GM19238 (cell line): Measurements from ENCODE around the gene RDH13.
"Not testable (repeated sequence)": the region's sequence is repeated elsewhere in the genome, so short reads cannot be mapped to it uniquely, and the experiment has no call there.

ENCODE experiments used
- DNase-seq: peaks from one replicate; pipeline ENCODE4 v3.0.0; 2011; ENCODE audit warnings: low spot score; ENCODE audit not compliant: insufficient read length

Gene RDH13

GRCh38 chr19:55015126-55015525 is 47.8 kb downstream of the RDH13 start:
- no peak for DNase-seq

- DNase-seq, result no peak
Measured at GRCh38 chr19:55014714-55015113, 48.2 kb downstream of the RDH13 start.

- DNase-seq, result no peak
Measured at GRCh38 chr19:55013596-55013995, 49.4 kb downstream of the RDH13 start.

GRCh38 chr19:55012306-55012705 is 50.6 kb downstream of the RDH13 start:
- no peak for DNase-seq

GRCh38 chr19:55010561-55010960 is 52.4 kb downstream of the RDH13 start:
- not testable (repeated sequence) for DNase-seq

GRCh38 chr19:55008781-55009180 is 54.2 kb downstream of the RDH13 start:
- not testable (repeated sequence) for DNase-seq

- DNase-seq, result not testable (repeated sequence)
Measured at GRCh38 chr19:55008189-55008588, 54.8 kb downstream of the RDH13 start.

- DNase-seq, result not testable (repeated sequence)
Measured at GRCh38 chr19:55007537-55007936, 55.4 kb downstream of the RDH13 start.

DNA sequence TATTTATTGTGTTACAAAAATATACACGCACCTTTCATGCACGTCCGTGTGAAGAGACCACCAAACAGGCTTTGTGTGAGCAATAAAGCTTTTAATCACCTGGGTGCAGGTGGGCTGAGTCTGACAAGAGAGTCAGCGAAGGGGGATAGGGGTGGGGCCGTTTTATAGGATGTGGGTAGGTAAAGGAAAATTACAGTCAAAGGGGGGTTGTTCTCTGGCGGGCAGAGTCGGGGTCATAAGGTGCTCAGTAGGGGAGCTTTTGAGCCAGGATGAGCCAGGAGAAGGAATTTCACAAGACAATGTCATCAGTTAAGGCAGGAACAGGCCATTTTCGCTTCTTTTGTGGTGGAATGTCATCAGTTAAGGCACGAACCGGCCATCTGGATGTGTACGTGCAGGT is 56.2 kb downstream of the RDH13 start:
- not testable (repeated sequence) for DNase-seq

DNA sequence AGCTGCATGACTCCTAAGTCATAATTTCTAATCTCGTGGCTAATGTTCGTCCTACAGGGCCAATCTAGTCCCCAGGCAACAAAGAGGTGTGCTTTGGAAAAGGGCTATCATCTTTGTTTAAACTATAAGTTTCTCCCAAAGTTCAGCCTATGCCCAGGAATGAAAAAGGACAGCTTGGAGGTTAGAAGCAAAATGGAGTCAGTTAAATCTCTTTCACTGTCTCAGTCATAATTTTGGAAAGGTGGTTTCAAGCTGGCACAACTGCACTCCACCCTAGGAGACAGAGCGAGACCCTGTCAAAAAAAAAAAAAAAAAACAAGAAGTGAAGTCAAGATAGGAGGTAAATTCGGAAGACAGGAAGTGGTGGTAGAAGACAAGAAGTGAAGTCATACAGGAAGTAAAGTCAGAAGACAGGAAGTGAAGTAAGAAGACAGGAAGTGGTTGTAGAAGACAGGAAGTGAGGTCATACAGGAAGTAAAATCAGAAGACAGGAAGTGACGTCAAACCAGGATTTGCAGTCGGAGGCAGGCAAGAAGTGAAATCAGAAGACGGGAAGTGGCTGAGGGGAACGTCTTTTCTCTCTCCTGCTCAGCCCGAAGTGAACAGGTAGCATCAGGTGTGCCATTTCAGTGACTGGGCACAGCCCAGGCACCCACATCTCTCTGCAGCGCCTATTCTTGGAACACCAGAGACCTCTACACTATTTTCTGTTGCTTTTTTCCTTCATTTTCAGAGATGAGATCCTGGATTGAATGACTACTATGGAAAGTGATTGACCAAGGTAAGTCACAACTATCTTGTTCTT is 57.1 kb downstream of the RDH13 start:
- DNase-seq, result peak; percentile 61

DNA sequence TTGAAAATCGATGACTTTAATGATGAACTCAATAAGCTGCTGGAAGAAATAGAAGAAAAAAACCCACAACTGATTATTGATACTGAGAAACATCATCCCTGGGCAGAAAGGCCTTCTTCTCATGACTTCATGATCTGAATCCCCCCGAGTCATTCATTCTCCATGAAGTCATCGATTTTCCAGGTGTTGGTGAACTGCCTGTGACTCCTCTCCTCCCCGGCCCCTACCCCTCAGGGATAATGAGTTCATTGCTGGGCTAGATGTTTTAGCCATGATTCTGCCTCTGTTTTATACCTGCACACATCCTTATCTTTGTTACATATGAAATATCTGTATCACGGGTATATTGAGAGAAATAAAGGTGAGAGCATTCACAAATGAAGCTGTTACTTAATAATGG is 62.2 kb downstream of the RDH13 start:
- DNase-seq, result no peak

GRCh38 chr19:54998751-54999239 is 64.2 kb downstream of the RDH13 start:
- DNase-seq, result not testable (repeated sequence)

- DNase-seq, result no peak
Measured at GRCh38 chr19:54995561-54995960, 67.4 kb downstream of the RDH13 start.
